ENCODE results near the gene ATRX.
A peak's percentile ranks its signal among the peaks of the same experiment; 100 is the strongest.
"Not testable (repeated sequence)": the region's sequence is repeated elsewhere in the genome, so short reads cannot be mapped to it uniquely, and the experiment has no call there.

The ATRX gene

GRCh38 chrX:77726095-77726494, 59.9 kb downstream of the ATRX start:
- CTCF ChIA-PET; H3K27ac ChIP-seq (ENCODE audit: extremely low read depth, low read depth, low read length); H3K4me1 ChIP-seq (ENCODE audit: control insufficient read depth, insufficient read depth, low read length); H3K4me3 ChIP-seq (ENCODE audit: low read depth, low read length); POLR2A ChIA-PET; H3K9me3 ChIP-seq (ENCODE audit: control insufficient read depth, insufficient read depth, low read depth, low read length); H3K36me3 ChIP-seq (ENCODE audit: control insufficient read depth in 2 of 2, insufficient read depth in 1 of 2, low read length in 2 of 2): not testable (repeated sequence)
- peak; percentile 93 for TF ChIP-seq ZNF146 (tag by site-specific recombination; IDR thresholded peaks at IDR 0.05)

GRCh38 chrX:77723681-77724080, 62.3 kb downstream of the ATRX start:
- Histone ChIP-seq H3K4me3 (ENCODE audit: low read depth, low read length) (no peak overlapping the region), H3K9me3 (ENCODE audit: control insufficient read depth, insufficient read depth, low read depth, low read length) (peaks cover 3% of the 10 kb centered on the region), H3K27ac (ENCODE audit: extremely low read depth, low read depth, low read length) (no peak overlapping the region), H3K4me1 (ENCODE audit: control insufficient read depth, insufficient read depth, low read length) (no peaks in the 10 kb centered on the region), H3K36me3 (ENCODE audit: control insufficient read depth in 2 of 2, insufficient read depth in 1 of 2, low read length in 2 of 2) (no peaks in the 10 kb centered on the region)
- TF ChIP-seq ZNF529 (tag by site-specific recombination; IDR thresholded peaks at IDR 0.05; ENCODE audit: insufficient replicate concordance) (no peak), ZNF549 (tag by site-specific recombination; IDR thresholded peaks at IDR 0.05) (no peak), ZBTB7A (tag by site-specific recombination; IDR thresholded peaks at IDR 0.05; ENCODE audit: low read depth) (no peak), ZNF398 (tag by site-specific recombination; IDR thresholded peaks at IDR 0.05) (no peak), GLI4 (tag by site-specific recombination; IDR thresholded peaks at IDR 0.05) (no peak), ZBTB17 (tag by site-specific recombination; IDR thresholded peaks at IDR 0.05) (no peak), KLF16 (tag by site-specific recombination; IDR thresholded peaks at IDR 0.05) (no peak), ZNF248 (tag by site-specific recombination; IDR thresholded peaks at IDR 0.05) (no peak), ZNF571 (tag by site-specific recombination; IDR thresholded peaks at IDR 0.05) (no peak), ZNF354C (tag by site-specific recombination; IDR thresholded peaks at IDR 0.05; ENCODE audit: borderline replicate concordance, low read depth) (no peak), ZNF623 (tag by site-specific recombination; IDR thresholded peaks at IDR 0.05) (no peak), KLF9 (tag by site-specific recombination; IDR thresholded peaks at IDR 0.05; ENCODE audit: low read depth) (no peak), ZNF701 (tag by site-specific recombination; IDR thresholded peaks at IDR 0.05) (no peak), GLIS1 (tag by site-specific recombination; IDR thresholded peaks at IDR 0.05) (no peak), ZNF211 (tag by site-specific recombination; IDR thresholded peaks at IDR 0.05; ENCODE audit: low read depth) (no peak), ZNF423 (tag by site-specific recombination; IDR thresholded peaks at IDR 0.05) (no peak)
- ChIA-PET POLR2A (no interaction called here), CTCF (no interaction called here)

GRCh38 chrX:77719388-77719787, 66.6 kb downstream of the ATRX start:
- H3K4me1 ChIP-seq (ENCODE audit: control insufficient read depth, insufficient read depth, low read length), result no peaks in the 10 kb centered on the region
- CTCF ChIA-PET, result no interaction called here
- peaks cover 1% of the 10 kb centered on the region for H3K9me3 ChIP-seq (ENCODE audit: control insufficient read depth, insufficient read depth, low read depth, low read length)
- H3K27ac ChIP-seq (ENCODE audit: extremely low read depth, low read depth, low read length), result no peak overlapping the region
- POLR2A ChIA-PET, result no interaction called here
- H3K36me3 ChIP-seq (ENCODE audit: control insufficient read depth in 2 of 2, insufficient read depth in 1 of 2, low read length in 2 of 2), result peaks cover 14 to 18% of the 10 kb centered on the region in 2 experiments
- no peak overlapping the region for H3K4me3 ChIP-seq (ENCODE audit: low read depth, low read length)
- TF ChIP-seq ZNF121 (tag by site-specific recombination; IDR thresholded peaks at IDR 0.05) (no peak), HIC1 (tag by site-specific recombination; IDR thresholded peaks at IDR 0.05) (no peak), ZNF423 (tag by site-specific recombination; IDR thresholded peaks at IDR 0.05) (no peak), ZNF645 (tag by site-specific recombination; IDR thresholded peaks at IDR 0.05) (no peak), KLF8 (tag by site-specific recombination; IDR thresholded peaks at IDR 0.05) (no peak), CTCF (tag by site-specific recombination; IDR thresholded peaks at IDR 0.05) (no peak), SP2 (tag by site-specific recombination; IDR thresholded peaks at IDR 0.05) (no peak), ZNF530 (tag by site-specific recombination; IDR thresholded peaks at IDR 0.05; ENCODE audit: low read depth) (no peak), ZNF398 (tag by site-specific recombination; IDR thresholded peaks at IDR 0.05) (no peak), ZFP3 (tag by site-specific recombination; IDR thresholded peaks at IDR 0.05; ENCODE audit: low read depth) (no peak)
